Superior temporal gyrus (tissue), 1 donor: ENCODE data around the gene PTPA.

ENCODE experiments used
- DNase-seq: peaks from one replicate; pipeline ENCODE4 v3.0.0-alpha.2; 2016; ENCODE audit errors: extremely low spot score

PTPA gene

DNA sequence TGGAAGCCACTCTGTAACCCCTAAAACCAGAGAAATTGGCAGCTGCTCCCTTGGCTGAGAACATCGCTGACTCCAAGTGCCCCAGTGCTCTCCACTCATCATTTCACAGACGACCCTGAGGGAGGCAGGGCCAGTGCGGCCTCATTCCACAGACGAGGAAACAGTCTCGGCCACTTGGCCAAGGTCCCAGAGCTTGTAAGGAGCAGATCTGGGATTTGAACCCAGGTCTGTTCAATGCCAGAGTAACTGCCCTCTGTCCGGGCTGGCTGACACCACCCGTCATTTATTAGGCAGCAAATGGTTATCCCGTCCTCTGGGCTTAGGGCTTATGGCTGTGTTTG lies 86.7 kb downstream of the PTPA start:
- no peak for DNase-seq
